GM18907 (cell line): ENCODE results near the gene P2RX1.
"Not testable (repeated sequence)": the region's sequence is repeated elsewhere in the genome, so short reads cannot be mapped to it uniquely, and the experiment has no call there.

ENCODE experiments used
- ATAC-seq: cut with Tn5 transposase; IDR thresholded peaks from one replicate; pipeline ENCODE4 v1.9.1; 2021; ENCODE audit warnings: mild to moderate bottlenecking, moderate library complexity; ENCODE audit not compliant: unreplicated experiment

P2RX1 gene

DNA sequence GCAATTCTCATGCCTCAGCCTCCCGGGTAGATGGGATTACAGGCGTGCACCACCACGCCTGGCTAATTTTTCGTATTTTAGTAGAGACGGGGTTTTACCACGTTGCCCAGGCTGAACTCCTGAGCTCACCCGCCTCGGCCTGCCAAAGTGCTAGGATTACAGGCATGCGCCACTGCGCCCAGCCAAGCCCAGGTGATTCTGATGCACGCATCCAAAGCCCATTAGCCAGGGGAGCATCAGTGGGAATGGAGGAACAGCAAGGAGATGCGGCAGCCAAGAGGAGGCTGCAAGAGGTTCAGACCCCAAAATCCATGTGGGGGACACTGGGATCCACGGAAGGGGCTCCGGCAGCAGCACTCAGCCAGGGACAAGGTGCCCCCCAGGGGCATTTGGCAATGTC, 35.9 kb upstream of the P2RX1 start:
- no peak for ATAC-seq

DNA sequence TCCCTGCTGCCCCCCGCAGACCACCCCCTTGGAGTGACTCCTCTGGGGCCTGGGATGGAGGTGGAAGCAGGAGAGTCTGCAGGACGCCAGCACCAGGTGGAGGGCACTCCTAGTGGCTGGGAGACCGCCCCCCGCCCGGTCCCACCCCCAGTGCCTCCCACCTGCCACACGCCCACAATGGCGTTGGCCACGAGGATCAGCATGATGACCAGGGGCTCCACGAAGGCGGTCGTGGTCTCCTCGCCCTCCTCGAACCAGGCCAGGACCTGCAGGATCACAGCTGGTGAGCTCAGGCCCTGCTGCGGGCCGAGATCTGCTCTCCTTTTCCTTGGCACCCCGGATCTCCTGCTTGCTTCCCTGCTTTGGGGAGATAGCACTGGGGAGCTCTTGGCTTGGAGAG, 35.2 kb upstream of the P2RX1 start:
- ATAC-seq = no peak

DNA sequence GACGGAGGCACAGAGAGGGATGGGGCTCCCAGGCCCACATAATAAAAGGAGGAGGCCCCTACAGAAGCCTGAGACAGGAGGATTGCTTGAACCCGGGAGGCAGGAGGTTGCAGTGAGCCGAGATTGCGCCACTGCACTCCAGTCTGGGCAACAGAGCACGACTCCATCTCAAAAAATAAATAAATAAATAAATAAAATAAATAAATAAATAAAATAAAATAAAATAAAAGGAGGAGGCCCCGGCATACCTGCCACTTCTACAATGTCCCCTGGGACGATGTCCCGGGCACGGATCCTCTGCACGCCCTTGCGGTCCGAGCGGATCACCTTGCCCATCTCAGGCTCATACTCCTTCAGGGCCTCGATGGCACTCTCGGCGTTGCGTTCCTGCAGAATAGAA, 34.7 kb upstream of the P2RX1 start:
- ATAC-seq = no peak

DNA sequence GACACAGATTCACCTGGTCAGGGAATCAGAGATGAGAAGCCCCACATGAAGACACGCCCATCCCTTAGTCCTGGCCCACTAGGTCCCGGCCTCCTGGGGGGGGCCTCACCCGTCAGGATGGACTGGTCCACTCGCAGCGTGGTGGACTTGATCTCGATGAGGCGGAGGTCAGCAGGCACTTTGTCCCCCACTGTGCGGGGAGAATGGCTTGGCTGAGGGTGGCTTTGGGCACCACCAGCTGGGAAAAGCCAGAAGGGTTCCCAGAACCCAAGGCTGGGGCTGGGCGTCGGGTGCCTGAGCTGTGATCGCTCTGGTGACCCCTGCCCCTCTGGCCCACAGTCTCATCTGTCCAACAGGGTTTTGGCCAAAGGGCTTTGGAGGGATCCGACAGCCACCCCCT, 34.3 kb upstream of the P2RX1 start:
- no peak for ATAC-seq

DNA sequence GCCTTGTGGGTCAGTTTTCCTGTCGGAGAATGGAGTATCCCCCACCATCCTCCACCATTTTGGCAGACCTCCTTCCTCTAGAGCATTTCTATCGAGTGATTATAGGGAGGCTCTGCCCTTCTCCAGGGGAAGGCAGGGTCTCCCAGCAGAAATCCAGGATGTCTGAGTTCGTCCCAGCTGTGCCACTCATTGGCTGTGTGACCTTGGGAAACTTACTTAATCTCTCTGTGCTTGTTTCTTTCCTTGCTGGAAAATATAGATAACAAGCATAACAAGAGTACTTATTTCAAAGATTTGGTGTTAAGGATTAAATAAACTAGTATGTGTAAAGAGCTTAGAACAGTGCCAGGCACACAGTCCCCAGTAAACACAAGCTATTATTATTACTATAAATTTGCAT, 33.2 kb upstream of the P2RX1 start:
- no peak for ATAC-seq

DNA sequence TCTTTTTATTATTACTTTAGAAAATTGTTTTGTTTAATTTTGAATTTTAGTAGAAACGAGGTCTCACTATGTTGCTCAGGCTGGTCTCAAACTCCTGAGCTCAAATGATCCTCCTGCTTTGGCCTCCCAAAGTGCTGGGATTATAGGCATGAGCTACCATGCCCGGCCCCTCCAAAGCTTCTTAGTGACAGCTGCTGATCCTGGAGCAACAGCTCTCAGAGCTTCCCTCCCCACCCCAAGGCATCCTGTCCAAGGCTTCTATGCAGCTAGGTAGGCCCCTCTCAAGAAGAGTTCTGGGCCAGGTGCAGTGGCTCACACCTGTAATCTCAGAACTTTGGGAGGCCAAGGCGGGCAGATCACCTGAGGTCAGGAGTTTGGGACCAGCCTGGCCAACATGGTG, 32.3 kb upstream of the P2RX1 start:
- ATAC-seq = not testable (repeated sequence)

DNA sequence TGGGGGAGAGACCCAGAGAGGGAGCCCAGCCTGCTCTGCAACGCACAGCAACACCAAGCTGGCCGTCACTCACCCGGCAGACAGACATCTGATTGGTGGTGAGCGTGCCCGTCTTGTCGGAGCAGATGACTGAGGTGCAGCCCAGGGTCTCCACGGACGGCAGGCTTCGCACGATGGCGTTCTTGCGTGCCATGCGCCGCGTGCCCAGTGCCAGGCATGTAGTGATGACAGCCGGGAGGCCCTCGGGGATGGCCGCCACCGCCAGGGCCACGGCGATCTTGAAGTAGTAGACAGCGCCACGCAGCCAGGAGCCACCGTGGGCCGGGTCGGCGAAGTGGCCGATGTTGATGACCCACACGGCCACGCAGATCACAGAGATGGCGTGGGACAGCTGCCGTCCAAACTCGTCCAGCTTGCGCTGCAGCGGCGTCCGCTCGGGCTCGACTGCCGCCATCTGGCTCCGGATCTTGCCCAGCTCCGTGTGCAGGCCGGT, 31.1 kb upstream of the P2RX1 start:
- no peak for ATAC-seq

DNA sequence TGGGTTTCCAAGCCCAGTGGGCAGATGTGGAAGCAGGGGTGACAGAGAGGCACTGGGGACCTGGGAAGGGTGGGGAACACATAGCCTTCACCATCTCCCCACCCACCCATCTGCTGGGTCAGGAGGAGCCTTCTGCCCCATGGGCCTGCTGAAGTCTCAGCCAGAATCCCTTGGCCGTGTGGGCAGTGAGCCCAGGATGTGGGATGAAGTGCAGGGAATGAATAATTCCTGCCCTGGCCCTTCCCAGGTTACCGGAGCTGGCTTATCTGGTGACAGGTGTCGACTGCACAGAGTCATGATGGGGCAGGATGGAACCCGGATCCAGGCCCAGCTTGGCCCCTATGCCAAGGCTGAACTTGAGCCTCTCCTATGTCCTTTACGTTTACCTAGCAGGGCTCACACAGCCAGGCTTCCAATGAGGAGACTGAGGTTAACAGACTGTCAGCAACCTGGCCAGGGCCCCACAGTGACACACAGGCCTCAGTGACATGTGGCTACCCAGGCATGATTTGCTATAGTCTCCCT, 30.5 kb upstream of the P2RX1 start:
- ATAC-seq = no peak

DNA sequence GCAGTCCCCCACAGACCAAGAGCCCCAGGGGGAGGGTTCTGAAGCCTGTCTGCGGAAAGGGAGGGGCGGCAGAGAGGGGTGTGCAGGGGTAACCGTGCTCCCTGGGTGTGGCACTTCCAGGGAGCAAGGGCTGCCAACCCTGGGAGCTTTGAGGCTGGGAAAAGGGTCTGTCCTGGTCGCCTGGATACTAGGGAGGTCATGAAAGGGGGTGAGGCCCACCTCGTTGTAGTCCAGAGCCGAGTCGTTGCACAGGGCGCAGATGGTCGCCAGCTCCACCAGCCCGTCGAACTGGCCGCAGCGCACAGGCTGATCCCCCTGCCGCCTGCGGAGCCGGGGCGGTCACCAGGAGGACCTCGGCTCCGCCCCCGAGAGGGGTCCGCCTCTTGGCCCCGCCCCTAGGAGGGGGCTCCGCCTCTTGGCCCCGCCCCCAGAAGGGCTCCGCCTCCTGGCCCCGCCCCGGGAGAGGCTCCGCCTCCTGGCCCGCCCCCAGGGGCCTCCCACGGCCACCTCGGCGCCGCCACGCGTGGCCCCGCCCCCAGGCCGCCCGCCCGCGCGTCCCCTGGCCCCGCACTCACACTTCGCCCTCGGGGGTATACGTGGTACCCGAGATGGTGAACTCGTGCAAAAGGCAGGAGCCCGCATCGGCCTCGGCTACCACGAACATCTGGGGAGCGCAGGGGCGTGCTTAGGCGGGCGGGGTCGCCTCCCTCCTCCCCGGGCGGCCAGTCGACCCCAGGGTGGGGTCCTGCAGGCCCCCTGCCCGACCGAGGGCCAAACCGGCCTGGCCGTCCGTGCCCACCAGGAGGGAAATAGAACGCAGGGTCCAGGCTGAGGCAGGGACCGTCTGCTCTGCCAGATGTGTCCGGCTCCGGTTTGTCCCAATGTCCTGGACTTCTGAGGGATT, 28.5 kb upstream of the P2RX1 start:
- no peak for ATAC-seq

DNA sequence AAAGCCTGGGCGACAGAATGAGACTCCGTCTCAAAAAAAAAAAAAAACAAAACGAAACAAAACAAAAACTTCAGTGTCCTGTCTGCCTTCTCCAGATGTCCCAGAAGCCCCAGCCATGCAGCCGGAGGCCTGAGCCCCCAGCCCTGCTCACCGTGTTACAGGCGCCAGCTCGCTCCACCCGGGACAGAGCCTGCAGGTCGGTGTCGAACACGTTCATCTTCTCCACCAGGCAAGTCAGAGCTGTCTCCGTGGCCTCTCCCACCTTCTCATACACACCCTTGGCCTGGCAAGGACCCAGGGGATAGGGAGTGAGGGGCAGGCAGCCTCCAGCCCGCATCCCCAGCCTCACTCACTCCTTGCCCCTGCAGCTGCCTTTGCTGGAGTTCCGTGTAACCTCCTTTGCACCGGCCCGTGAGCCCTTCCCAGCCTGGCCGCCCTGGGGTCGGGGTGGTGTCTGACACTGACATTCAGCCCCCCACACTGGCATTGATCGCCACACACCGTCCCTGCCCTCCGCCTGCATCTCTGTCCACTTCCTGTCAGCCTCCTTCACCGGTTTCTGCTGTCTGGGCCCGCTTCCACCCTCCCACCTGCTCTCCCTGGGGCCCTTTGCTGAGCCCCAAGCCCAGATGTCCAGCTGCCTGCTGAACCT, 27.1 kb upstream of the P2RX1 start:
- no peak for ATAC-seq

DNA sequence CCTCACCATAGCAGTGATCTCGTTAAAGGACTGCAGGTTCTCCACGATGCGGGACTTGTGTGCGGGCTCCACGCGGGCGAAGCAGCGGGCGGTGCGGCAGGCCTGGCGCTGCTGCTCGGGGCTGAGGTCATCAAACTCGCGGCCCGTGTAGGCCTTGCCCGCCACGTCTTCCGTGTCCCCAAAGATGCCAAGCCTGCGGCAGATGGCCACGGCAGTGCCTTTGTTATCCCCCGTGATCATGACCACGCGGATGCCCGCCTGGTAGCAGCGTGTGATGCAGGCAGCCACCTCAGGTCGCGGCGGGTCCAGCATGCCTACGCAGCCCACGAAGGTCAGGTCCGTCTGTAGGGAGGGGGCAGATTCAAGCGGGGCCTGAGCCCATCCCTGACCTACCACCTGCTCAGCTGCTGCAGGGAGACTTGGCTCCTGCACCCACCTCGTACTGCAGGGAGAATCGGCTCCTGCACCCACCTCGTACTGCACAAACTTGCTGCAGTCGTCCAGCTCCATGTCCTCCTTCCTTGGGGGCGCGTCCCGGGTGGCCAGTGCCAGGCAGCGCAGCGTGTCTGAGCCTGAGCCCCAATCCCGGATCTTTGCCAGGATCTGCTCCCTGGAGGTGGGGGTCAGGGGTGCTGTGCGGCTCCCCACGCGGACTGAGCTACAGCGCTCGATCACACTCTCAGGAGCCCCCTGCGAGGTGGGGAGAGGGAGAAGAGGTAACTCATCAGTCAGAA, 24.9 kb upstream of the P2RX1 start:
- no peak for ATAC-seq

DNA sequence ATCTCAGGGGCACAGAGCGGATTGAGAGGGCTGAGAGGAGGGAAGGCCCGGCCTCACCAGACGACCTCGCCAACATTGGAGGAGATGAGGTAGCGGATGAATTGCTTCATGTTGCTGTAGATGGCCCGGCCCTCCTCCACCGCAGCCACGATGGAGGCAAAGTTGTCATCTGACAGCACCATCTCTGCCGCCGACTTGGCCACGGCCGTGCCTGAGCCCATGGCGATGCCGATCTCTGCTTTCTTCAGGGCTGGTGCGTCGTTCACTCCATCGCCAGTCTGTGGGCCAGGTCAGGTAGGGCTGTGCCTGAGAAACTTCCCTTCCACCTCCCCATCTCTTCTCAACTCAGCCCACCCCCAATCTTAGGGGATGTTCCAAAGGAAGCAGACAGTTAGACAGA, 21.1 kb upstream of the P2RX1 start:
- no peak for ATAC-seq

DNA sequence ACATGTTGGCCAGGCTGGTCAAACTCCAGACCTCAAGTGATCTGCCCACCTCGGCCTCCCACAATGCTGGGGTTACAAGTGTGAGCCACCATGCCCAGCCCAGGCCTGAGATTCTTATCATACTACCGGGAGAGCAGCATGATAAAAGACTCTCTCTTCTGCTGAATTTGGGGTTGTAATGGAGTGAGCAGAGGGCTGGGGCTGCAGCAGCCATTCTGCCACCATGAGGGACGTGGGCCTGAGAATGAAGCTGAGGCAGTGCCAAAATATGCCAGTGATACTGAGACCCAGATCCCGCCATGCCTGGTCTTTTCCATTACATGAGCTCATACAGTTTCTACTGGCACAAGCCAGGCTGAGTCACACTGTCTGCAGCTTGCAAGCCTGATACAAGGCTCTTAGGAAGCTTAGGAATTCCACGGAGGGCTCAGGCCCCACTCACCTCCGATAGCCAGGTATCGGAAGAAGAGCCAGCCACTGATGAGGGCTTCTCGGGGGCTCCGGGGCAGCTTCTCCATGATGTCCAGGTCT, 19.6 kb upstream of the P2RX1 start:
- no peak for ATAC-seq

DNA sequence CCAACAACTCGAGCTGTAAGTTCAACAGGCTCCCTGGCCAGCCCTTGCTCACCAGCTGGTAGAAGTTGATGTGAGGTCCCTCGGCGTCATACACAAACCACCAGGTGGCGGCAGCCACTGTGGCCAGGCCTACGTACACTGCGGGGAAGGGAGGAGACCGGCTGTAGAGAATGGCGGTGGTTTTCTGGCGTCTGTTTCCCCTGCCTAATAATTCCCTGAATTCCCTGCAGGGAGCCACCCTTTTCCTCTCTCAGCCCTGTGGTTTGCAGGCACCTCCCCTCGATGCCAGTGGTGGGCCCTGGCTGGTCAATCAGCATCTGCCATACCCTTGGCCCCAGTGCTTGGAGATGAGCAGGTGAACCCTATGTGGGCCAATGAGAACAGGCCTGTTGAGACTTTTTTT, 18.9 kb upstream of the P2RX1 start:
- no peak for ATAC-seq

DNA sequence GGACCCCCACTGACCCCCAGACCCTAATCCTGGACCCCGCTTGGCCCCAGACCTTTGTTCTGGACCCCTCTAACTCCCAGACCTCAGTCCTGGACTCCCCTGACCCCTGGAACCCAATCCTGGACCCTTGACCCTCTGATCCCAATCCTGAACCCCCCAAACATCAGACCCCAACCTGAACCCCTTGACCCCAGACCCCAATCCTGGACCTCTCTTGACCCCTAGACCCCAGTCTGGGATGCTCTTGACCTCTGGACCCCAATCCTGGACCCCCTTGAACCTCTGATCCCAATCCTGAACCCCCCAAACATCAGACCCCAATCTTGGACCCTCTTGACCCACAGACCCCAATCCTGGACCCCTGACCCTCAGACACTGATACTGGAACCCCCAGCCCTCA, 13.5 kb upstream of the P2RX1 start:
- ATAC-seq = no peak

DNA sequence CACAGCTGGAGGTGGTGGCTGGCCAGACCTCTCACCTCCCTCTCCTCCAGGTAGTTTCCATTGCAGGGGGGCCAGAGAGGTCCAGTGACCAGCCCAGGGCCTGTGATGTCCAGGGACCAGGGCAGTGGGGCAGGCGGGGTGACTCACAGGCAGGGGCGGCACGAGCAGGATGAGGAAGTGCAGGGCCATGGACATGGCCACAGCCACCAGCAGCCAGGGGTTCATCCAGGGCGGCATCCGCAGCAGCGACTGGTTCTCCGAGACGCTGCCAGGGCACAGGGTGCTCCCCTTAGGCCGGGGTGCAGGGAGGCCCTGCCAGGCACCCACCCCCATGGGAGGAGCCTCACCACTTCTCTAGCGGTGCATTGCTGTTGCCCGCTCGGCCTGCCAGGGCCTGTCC, 12.9 kb upstream of the P2RX1 start:
- no peak for ATAC-seq

DNA sequence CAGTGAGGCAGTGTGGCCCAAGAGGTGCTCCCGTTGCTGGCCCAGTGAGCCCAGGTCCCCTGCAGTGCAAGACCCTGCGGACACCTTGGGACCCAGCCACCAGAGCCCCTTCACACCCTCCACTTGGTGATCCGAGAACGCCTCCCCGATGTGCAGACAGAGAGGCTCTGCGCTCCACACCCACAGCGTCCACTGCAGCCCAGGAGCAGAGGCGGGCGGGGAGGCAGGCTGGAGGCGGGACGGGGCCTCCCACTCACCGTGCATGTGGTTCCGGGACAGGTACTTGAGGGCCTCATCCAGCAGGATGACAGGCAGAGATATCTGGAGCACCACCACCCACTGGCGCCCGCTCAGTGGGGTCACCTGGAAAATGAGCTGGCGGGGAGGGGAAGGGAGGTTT, 12.1 kb upstream of the P2RX1 start:
- no peak for ATAC-seq

DNA sequence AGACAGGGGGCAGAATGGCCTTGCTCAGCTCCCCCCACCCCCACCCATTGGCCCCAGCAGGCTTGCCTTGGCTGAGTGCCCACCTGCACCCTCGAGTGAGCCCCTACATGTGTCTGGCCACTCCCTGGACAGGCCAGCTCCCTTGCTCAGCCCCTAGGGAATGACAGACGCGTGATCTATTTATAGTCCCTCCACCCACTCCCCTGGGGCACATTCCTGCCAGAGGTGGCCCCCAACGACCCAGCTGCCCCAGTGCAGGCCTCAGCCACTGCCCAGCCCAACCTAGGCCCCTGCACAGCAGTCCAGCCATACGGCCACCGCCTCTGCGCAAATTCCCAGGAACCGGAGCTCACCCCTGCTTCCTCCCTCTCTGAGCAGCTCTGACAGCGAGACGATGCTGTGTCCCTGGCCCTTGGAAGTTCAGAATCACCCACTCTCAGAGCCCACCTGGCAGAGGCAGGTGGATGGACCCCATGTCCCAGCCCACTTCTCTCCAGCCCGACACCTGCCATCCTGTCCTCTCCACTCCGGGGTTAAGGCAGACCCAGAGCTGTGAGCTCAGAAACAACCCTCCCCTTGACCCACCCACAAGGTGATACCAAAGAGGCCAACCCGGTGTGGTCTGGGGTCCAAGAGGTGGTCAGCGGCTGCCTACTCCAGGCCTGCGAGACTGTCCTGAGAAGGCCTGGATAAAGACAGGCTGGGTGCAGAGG, 11.5 kb upstream of the P2RX1 start:
- ATAC-seq = no peak

DNA sequence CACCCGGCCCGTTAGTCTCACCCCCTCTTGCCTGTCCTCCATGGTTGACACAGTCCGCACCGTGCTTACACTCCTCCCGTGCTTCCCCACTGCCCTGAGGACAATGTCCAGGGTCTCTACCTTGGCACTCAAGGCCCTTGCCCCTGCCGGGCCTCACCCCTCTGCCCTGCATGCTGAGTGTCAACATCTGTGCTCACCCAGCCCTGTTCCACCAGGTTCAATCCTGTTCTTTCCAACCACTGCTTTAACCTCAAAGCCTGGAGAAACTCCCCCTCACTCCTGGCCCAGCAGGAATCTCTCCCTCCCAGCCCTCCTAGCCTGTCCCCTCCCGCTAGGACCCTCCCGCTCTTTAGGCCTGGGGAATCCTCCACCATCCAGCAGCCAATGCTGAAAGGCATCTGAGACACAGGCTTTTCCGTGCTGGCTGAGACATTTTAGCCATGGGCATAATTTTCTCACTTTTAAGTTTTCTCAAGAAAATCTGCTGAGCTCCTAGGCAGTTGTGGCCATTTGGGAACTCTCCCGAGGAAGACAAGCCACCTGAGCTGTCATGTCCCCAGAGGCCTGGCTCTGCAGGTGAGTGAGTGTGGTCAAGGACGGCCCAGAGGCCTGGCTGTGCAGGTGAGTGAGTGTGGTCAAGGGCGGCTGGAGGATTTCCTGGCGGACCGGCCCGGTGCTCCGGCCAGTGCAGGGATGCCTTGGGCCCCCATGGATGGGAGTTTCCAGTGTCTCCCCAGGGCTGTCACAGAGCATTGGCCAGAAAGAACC, 10.8 kb upstream of the P2RX1 start:
- ATAC-seq = no peak
